ENCODE results near the gene EYA3. TPM values are rescaled to one million over a fixed set of nuclear protein-coding genes. Genes with fewer than 3 reads are reported as not detected.

EYA3 gene
- total RNA-seq, 1 experiment from 2014 or later, result 32.7 TPM

GRCh38 chr1:28056129-28056925 lies 32.1 kb downstream of the EYA3 start:
- no peaks in the 10 kb centered on the region for H3K27me3 ChIP-seq (ENCODE audit: insufficient read depth, low read length)
- H2BK5ac ChIP-seq (ENCODE audit: insufficient read length, low read length), result no peak overlapping the region
- no peaks in the 10 kb centered on the region for H3K9me3 ChIP-seq (ENCODE audit: control insufficient read depth, low read depth, low read length)
- no peak overlapping the region for H2BK20ac ChIP-seq (ENCODE audit: low read depth, low read length, poor library complexity, severe bottlenecking)
- H3K56ac ChIP-seq (ENCODE audit: insufficient read length, low read depth, low read length), result no peak overlapping the region
- Mint-ChIP-seq H3K27me3 (ENCODE audit: low read depth) (no peaks in the 10 kb centered on the region), H3K4me1 (peaks cover 0 to 5% of the 10 kb centered on the region in 2 experiments; a peak in 1 of 4 replicates), H3K27ac (peak overlapping the region in 1 of 3 experiments; percentile 74; a peak in 3 of 7 replicates), H3K36me3 (ENCODE audit: insufficient read depth in 1 of 3, low read depth in 3 of 3) (peaks cover 0 to 7% (median 0%) of the 10 kb centered on the region in 3 experiments; a peak in 2 of 7 replicates), H3K4me3 (no peak overlapping the region), H3K9me3 (no peaks in the 10 kb centered on the region)
- no peaks in the 10 kb centered on the region for H3K23me2 ChIP-seq (ENCODE audit: insufficient read length, low read depth, low read length, poor library complexity, severe bottlenecking)
- no peak overlapping the region for H3K27ac ChIP-seq (ENCODE audit: insufficient read length, low read depth, low read length)
- no peak overlapping the region for H3K18ac ChIP-seq (ENCODE audit: insufficient read length, low read depth, low read length)
- H2BK15ac ChIP-seq (ENCODE audit: low read depth, low read length), result no peak overlapping the region
- WGBS (ENCODE audit: extremely low coverage, insufficient read length, low lambda C conversion rate), result no CpG with 5 or more reads among the region's 4 CpGs
- no peak overlapping the region for H2AK5ac ChIP-seq (ENCODE audit: insufficient read length, low read length)
- H3K4me1 ChIP-seq (ENCODE audit: insufficient read depth, low read length), result no peaks in the 10 kb centered on the region
- H3K4me2 ChIP-seq (ENCODE audit: insufficient read depth, insufficient read length, low read length), result no peak overlapping the region
- H4K20me1 ChIP-seq (ENCODE audit: control insufficient read depth, insufficient read depth, insufficient read length), result no peaks in the 10 kb centered on the region
- no peak overlapping the region for H3K4ac ChIP-seq (ENCODE audit: low read depth, low read length)
- DNase-seq, result no peak
- no peak overlapping the region for H3K14ac ChIP-seq (ENCODE audit: insufficient read depth, low read length)
- H3T11ph ChIP-seq (ENCODE audit: low read length), result no peak overlapping the region
- H3K79me1 ChIP-seq (ENCODE audit: insufficient read depth, low read depth, low read length, poor library complexity, severe bottlenecking), result no peaks in the 10 kb centered on the region
- H2BK12ac ChIP-seq (ENCODE audit: insufficient read length, low read depth, low read length), result no peak overlapping the region
- H3K23ac ChIP-seq (ENCODE audit: insufficient read length, low read depth, low read length), result no peak overlapping the region
- no peaks in the 10 kb centered on the region for H3K79me2 ChIP-seq (ENCODE audit: insufficient read depth, low read length)
- H3K9ac ChIP-seq (ENCODE audit: extremely low read depth, insufficient read length, low read length), result no peak overlapping the region
- no peak overlapping the region for H4K91ac ChIP-seq (ENCODE audit: insufficient read length, low read depth, low read length)
- no peak overlapping the region for H4K8ac ChIP-seq (replicated peaks; ENCODE audit: insufficient read length, low read depth, low read length)
- TF ChIP-seq CTCF (conservative IDR thresholded peaks at IDR 0.05), result no peak
- no peak overlapping the region for H2AFZ ChIP-seq (ENCODE audit: low read length)
- no peak overlapping the region for H4K5ac ChIP-seq (ENCODE audit: insufficient read length, low read depth, low read length)
- H2BK120ac ChIP-seq (ENCODE audit: low read depth, low read length, poor library complexity, severe bottlenecking), result no peak overlapping the region

Measured in H9 (cell line).